NCI-H524 (cell line): ENCODE results near the gene PPAN.
A peak's percentile ranks its signal among the peaks of the same experiment; 100 is the strongest.

Source experiments
- DNase-seq, 2 experiments: peaks; one replicate each; lab custom pipeline; 2025; lab: John Stamatoyannopoulos, UW

PPAN gene

GRCh38 chr19:10092648-10093294, 13.4 kb upstream of the PPAN start:
- no peak for DNase-seq

GRCh38 chr19:10093295-10094186, 12.6 kb upstream of the PPAN start:
- DNase-seq: no peak

GRCh38 chr19:10095622-10095947, 10.6 kb upstream of the PPAN start:
- DNase-seq: no peak

GRCh38 chr19:10095948-10096614, 10.1 kb upstream of the PPAN start:
- peak; percentile 85 to 95 for DNase-seq

- DNase-seq: no peak
Observed at GRCh38 chr19:10096615-10096963, 9.6 kb upstream of the PPAN start.

- DNase-seq: no peak
Observed at GRCh38 chr19:10100163-10100785, 5.9 kb upstream of the PPAN start.

- no peak for DNase-seq
Observed at GRCh38 chr19:10102787-10103236, 3.4 kb upstream of the PPAN start.

GRCh38 chr19:10104130-10104513, 2.0 kb upstream of the PPAN start:
- no peak for DNase-seq

GRCh38 chr19:10104665-10105508, 1.3 kb upstream of the PPAN start:
- no peak for DNase-seq

- DNase-seq: no peak
Observed at GRCh38 chr19:10105509-10106099, 558 bp upstream of the PPAN start.

GRCh38 chr19:10107254-10107653, 1.1 kb downstream of the PPAN start:
- DNase-seq: no peak

GRCh38 chr19:10107817-10108367, 1.7 kb downstream of the PPAN start:
- no peak for DNase-seq

GRCh38 chr19:10109528-10109927, 3.4 kb downstream of the PPAN start:
- DNase-seq: no peak

- no peak for DNase-seq
Observed at GRCh38 chr19:10110076-10110971, 4.2 kb downstream of the PPAN start.

GRCh38 chr19:10110972-10111317, 4.8 kb downstream of the PPAN start:
- no peak for DNase-seq

- no peak for DNase-seq
Observed at GRCh38 chr19:10111405-10111811, 5.2 kb downstream of the PPAN start, which contains the start of gene P2RY11. Gene P2RY11, plus strand, starts transcription at chr19:10111693. Its CDS starts 29 bp downstream, at chr19:10111722.

GRCh38 chr19:10112037-10112761, 6.0 kb downstream of the PPAN start:
- DNase-seq: no peak

- DNase-seq: peak; percentile 28 to 69
Observed at GRCh38 chr19:10112895-10113591, 6.9 kb downstream of the PPAN start.

GRCh38 chr19:10113592-10113963, 7.4 kb downstream of the PPAN start:
- peak in 1 of 2 experiments; percentile 38 for DNase-seq
